GM21576 (cell line): Measurements from ENCODE around the gene MARS1.
A peak's percentile ranks its signal among the peaks of the same experiment; 100 is the strongest.

Source experiments
- ATAC-seq: cut with Tn5 transposase; IDR thresholded peaks from one replicate; pipeline ENCODE4 v1.9.1; 2021; ENCODE audit warnings: mild to moderate bottlenecking, moderate library complexity; ENCODE audit not compliant: unreplicated experiment

The MARS1 gene

DNA sequence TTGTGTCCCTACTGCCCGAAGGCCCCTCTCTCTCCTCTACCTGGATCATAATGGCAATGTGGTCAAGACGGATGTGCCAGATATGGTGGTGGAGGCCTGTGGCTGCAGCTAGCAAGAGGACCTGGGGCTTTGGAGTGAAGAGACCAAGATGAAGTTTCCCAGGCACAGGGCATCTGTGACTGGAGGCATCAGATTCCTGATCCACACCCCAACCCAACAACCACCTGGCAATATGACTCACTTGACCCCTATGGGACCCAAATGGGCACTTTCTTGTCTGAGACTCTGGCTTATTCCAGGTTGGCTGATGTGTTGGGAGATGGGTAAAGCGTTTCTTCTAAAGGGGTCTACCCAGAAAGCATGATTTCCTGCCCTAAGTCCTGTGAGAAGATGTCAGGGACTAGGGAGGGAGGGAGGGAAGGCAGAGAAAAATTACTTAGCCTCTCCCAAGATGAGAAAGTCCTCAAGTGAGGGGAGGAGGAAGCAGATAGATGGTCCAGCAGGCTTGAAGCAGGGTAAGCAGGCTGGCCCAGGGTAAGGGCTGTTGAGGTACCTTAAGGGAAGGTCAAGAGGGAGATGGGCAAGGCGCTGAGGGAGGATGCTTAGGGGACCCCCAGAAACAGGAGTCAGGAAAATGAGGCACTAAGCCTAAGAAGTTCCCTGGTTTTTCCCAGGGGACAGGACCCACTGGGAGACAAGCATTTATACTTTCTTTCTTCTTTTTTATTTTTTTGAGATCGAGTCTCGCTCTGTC lies 31.0 kb upstream of the MARS1 start:
- ATAC-seq, result no peak

DNA sequence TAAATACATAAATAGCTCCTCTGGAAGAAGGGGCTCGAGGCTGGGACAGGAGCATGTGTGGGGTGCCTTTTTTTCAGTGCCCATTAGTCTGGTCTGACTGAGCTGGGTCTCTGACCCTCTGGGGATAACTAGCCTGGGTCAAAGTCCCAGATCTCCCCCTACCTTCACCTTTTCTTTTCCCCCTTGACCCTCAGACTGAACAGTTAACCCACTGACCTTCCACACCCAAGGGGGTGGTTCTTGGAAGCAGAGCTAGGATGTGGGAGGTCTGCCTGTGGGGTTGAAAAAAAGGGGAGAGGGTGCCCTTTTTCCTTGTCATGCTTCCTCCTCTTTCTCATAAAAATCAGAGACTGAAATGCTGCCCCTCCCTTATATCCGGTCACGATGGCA lies 29.2 kb upstream of the MARS1 start:
- ATAC-seq, result no peak

DNA sequence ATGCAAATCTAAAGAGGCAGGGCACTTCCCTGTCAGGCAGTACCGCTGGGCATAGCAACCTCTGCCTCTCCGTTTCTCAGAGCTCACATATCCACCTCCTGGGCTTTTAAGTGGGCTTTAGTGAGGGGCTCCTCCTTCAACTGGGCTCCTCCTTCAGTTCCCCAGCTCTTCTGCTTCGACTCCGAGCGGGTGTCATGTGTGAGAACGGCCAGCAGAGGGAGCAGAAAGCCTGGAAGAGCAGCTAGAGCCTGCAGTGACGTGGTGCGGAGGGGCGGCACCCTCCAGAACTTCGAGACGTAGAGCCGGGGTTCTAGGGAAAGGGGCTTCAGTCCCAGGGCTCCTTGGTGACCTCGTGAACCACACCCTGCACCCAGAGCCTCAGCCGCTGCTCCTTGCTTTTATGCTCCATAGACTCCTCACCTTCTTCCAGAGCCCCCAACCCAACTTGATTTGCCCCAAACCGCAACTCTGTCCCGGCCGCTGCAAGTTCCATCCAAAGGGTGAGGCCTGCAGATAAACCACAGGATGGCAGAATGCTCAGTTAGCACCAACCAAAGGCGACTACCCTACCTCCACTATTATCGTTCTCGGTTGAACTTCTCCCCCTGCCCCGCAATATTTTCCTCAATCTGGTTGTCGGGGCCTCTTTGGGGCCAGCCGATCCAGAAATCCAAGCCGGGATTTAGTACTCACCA lies 28.7 kb upstream of the MARS1 start:
- ATAC-seq, result peak; percentile 45

DNA sequence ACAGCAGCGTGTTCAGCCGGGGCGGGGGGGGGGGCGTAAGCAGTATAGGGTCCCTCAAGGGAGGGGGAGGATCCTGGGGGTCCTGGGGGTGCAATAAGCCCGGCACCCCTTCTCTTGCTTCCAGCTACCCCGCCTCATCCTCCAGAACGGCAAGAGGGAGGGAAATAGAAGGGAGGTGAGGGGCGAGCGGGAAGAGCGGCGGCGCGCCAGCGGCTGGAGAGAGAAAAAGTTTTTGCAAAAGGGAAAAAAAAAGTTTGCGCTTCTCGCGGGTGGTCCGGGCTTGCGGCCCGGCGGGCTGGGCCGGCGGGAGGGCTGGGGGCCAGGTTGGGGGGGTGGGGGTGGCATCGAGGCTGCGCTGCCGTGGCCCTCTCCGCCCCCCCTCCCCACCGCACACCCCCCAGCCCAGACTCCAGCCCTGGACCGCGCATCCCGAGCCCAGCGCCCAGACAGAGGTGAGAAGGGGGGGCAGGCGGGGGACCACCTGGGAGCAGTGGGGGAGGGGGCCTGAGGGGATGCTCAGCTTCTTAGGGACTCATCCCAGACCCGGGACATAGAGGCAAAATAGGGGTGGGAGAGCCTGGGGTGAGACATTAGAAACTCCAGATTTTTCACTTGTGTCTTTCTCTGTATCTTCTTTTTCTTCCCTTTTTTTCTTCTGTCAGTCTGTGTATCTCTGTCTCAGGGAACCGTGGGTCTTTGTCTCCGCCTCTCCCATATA lies 28.0 kb upstream of the MARS1 start, which contains the start of gene GLI1:
Gene GLI1 (plus strand): TSS at position 36 of the 718 bp plus-strand sequence. CDS start 3,907 bp downstream, outside the sequence.
- no peak for ATAC-seq

DNA sequence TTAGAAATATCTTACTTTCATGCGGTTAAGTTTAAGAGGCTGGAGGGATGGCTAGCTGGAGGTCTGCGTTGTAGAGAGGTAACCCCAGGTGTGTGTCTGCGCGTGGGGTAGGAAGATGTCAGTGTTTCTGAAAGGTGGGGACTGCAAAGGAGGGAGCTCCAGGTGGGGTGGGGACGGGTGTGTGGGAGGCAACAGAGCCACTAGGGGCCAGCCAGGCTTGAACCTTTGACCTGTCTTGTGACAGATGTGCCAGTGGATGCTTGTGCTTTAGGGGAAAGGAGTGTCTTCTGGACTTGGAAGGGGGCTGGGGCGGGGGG lies 27.4 kb upstream of the MARS1 start:
- no peak for ATAC-seq

DNA sequence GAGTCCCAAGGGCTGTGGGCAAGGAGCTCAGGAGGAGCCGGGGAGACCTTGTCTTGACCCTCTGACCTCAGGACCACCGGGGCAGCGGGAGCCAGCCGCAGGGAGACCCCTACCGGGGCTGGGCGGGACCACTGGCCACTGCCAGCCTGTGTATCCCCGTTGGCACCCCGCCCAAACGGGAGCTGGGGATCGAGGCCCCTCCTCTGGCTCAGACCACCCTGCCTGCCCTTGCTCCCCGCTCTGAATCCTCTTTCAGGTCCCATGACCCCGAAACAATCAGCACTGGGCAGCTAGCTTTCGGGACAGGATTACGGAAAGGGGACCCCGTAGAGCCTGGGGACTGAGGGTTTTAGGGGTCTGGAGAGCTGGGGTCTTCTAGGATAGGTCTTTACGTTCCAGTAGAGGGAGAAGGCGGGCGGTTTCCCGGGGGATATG lies 27.0 kb upstream of the MARS1 start:
- no peak for ATAC-seq

DNA sequence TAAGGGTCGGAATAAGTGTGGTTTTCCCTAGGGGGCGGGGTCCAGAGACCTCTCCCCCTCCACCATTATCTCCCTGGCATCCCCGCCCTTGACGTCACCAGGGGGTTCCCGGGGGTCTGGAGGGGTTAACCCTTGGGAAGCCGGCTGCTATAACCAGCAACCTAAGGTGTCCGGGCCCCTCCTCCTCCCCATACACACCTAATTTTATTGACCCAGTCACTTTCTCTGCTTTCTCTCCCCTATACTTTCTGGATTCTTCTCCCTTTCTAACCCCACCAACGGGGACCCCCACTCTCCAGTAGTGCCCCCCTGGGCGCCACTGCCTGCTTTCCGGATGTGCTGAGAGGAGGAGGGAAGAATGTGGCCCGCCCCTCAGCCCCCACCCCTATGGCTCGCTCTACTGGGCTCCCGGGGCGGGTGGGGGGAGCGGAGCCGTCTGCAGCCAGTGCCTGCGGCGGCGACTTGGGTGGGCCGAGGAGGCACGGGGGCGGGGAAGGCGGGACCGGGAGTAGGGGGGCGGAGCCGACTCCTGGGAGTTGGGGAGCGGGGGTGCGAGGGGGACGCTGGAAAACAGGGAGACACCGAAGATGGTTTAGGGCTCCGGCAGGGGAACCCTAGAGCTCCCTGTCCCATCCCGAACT lies 26.5 kb upstream of the MARS1 start:
- no peak for ATAC-seq

DNA sequence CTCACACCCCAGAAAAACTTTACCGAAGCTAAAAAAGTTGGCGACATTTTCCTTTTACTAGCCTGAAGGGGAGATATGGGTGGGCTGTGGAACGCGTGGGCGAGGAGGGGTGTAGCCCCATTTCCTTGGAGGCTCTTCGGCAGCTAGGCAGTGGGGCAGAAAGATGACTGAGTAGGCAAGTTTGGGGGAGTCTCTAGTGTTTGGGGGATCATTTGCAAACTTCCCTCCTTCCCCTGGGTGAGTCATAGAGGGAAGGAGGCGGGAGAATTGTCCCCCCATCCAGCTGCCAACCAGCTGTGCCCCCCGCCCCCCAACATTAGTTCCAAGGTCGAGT lies 26.0 kb upstream of the MARS1 start:
- ATAC-seq, result no peak

DNA sequence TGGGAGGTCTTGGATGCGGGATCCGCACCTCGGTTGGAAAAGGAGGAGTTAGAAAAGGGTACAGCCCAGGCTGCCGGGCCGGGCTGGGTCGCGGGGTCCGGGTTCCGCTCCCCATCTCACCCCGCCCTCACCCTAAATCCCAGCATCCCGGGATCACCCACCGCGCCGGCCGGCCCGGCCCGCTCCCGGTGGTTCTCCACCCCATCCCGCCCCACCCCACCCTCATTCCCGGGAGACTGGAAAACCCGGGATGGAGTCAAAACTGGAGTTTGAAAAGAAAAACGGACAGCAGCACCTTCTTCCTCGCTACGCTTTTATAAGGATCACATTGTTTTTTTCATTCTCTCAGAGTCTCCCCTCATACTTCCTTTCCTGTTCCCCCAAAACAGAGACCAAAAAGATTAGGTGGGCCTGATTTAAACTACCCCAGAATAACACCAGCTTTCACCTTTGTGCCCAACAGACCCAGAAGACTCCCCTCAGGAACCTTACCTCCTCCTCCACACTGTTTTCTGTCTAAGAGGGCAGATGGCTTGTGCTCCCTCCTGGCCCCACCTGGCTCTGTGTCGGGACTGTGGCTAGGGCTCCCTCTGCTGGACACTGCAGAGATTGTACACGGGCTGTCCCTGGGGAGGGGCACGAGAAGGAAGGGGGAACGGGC lies 25.5 kb upstream of the MARS1 start:
- peak; percentile 69 for ATAC-seq

DNA sequence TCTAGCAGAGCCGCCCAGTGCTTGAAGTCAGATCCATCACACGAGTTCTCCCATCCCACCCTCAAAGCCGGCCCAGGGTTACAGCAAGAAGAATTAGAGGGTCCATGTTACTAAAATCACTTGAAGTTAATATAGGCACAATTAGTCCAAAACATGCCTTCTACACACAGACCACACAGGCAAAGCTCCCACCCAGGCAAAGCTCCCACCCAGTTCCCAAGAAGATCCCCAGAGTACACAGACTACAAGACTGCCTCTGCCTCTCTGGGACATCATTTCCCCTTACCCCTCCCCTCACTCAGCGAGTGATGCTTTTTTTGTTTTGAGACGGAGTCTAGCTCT lies 25.0 kb upstream of the MARS1 start:
- ATAC-seq, result no peak

DNA sequence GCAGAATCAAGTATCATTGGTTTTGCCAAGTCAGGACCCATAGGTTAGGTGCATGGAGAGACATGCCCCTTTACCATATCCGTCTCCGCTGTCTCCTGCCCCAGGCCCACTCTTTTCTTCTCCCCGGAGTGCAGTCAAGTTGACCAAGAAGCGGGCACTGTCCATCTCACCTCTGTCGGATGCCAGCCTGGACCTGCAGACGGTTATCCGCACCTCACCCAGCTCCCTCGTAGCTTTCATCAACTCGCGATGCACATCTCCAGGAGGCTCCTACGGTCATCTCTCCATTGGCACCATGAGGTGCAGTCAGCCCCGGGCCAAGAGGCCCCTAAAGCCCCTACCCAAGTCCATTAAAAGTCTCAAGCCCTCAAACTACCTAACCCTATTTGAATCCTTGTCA lies 23.3 kb upstream of the MARS1 start:
- no peak for ATAC-seq

DNA sequence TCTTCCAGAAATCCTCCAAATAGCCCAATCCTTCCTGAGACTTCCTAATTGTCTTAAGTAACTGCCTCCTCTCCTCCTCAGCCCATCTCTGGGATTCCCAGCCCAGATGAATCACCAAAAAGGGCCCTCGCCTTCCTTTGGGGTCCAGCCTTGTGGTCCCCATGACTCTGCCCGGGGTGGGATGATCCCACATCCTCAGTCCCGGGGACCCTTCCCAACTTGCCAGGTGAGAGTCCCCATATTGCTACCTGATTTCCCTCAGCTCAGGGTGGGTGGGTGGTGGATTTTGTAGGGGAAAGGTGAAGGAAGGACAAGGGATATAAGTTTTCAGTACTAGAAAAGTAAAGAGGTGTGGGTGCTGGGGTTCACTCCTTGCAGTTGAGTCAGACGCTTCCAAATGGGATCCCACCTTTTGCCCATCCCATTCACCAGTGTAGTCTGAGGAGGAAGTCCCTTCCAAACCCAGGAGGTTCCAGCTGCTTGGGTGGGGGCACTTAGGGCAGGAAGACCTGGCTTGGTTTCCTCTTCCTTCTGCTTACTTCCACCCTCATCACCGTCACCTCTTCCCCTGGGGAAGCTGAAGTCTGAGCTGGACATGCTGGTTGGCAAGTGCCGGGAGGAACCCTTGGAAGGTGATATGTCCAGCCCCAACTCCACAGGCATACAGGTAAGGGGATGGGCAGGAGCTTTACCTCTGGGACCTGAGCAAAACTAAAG lies 22.7 kb upstream of the MARS1 start:
- ATAC-seq, result no peak

DNA sequence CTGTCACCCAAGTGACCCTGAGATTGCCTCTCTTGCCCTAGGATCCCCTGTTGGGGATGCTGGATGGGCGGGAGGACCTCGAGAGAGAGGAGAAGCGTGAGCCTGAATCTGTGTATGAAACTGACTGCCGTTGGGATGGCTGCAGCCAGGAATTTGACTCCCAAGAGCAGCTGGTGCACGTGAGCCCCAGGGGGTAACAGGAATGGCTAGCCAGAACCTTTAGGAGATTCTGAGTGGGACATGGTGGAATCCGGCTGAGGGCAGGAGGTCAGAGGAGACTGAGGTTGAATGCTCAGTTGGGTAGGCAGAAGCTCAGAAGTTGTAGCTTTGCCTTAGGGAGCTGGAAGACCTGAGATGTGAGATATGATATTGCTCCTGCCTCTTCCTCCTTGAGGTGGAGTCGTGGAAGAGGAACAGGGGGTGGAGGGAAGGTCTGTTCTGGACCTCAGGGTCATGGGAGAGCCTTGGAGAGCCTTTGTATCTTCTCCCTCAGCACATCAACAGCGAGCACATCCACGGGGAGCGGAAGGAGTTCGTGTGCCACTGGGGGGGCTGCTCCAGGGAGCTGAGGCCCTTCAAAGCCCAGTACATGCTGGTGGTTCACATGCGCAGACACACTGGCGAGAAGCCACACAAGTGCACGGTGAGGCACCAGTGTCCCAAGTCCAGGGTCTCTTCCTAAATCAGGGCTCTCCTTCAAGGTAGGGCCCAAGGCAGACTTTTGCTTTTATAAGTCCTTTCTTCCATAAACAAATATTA lies 21.9 kb upstream of the MARS1 start:
- no peak for ATAC-seq

DNA sequence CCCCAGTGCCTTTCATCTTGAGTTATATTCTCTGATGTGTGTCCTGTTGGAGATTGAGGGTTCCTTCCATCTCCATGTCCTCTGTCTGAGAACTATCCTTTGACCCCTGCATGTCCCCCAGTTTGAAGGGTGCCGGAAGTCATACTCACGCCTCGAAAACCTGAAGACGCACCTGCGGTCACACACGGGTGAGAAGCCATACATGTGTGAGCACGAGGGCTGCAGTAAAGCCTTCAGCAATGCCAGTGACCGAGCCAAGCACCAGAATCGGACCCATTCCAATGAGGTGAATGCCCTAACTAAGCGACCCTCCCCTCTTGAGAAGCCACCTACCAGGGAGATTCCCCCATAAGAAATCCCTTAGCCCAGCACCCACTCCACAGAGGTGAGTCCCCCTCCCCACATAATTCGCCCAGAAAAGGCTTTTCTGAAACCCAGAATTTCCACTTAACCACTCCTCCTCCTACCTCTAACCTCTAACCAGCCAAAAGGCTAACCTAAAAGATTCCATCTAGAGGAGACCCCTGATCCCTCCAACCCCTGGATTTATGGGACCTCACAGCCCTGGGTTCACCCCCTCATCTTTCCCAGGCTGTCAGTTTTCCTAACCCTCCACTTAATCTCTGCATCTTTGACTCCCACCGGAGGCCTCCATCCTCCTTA lies 20.5 kb upstream of the MARS1 start:
- ATAC-seq, result no peak

DNA sequence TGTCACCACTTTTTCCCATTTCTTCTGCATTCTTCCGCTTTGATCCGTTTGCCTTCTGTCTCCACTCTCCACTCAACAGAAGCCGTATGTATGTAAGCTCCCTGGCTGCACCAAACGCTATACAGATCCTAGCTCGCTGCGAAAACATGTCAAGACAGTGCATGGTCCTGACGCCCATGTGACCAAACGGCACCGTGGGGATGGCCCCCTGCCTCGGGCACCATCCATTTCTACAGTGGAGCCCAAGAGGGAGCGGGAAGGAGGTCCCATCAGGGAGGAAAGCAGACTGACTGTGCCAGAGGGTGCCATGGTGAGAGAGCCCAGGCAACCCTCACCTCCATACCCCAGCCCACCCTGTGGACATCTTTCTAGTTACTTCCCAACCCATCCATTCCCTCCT lies 20.0 kb upstream of the MARS1 start:
- no peak for ATAC-seq

DNA sequence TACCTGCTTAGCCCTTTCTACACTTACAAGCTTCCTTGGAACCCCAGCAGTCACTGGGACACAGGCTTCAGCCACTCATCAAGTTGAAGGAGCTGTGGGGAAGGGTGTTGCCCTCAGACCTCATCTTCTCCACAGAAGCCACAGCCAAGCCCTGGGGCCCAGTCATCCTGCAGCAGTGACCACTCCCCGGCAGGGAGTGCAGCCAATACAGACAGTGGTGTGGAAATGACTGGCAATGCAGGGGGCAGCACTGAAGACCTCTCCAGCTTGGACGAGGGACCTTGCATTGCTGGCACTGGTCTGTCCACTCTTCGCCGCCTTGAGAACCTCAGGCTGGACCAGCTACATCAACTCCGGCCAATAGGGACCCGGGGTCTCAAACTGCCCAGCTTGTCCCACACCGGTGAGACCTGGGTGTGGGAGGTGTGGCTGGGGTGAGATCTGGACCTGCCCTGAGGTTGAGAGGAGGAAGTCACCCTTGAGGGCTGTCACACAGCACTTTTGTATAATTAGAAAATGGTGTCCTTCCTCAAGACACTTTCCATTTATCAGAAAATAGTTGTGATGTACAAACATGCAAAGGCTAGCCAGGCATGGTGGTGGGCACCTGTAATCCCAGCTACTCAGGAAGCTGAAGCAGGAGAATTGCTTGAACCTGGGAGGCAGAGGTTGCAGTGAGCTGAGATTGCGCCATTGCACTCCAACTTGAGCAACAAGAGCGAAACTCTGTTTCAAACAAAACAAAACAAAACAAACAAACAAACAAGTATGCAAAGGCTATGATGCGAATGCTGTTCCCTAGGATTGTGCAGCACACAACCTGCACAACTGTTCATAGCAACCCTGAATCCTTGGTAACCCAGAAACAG lies 18.3 kb upstream of the MARS1 start:
- ATAC-seq, result no peak

DNA sequence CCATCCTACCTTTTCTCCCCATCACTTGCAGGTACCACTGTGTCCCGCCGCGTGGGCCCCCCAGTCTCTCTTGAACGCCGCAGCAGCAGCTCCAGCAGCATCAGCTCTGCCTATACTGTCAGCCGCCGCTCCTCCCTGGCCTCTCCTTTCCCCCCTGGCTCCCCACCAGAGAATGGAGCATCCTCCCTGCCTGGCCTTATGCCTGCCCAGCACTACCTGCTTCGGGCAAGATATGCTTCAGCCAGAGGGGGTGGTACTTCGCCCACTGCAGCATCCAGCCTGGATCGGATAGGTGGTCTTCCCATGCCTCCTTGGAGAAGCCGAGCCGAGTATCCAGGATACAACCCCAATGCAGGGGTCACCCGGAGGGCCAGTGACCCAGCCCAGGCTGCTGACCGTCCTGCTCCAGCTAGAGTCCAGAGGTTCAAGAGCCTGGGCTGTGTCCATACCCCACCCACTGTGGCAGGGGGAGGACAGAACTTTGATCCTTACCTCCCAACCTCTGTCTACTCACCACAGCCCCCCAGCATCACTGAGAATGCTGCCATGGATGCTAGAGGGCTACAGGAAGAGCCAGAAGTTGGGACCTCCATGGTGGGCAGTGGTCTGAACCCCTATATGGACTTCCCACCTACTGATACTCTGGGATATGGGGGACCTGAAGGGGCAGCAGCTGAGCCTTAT lies 17.4 kb upstream of the MARS1 start:
- no peak for ATAC-seq
